Smooth muscle cell (in vitro differentiated cells): ENCODE results near the gene PRICKLE2. TPM values are rescaled to one million over a fixed set of nuclear protein-coding genes. Genes with fewer than 3 reads are reported as not detected.

Experiments used
- DNase-seq: peaks from one replicate; lab custom pipeline; 2025; ENCODE audit not compliant: unreplicated experiment; lab: John Stamatoyannopoulos, UW
- H2AFZ ChIP-seq: fragments of 200-600 bp; sonication (generic); 2 replicates; pipeline ENCODE4 v1.6.0; 2016; ENCODE audit warnings: antibody characterized with exemption, low read depth, mild to moderate bottlenecking
- H3F3A ChIP-seq: fragments of 200-600 bp; sonication (generic); 2 replicates; pipeline ENCODE4 v1.6.0; 2017; ENCODE audit warnings: antibody characterized with exemption, low read depth
- H3K27ac ChIP-seq: fragments of 200-600 bp; sonication (generic); 2 replicates; pipeline ENCODE4 v1.5.1; 2016; ENCODE audit warnings: low read depth, mild to moderate bottlenecking
- H3K27me3 ChIP-seq: fragments of 200-600 bp; sonication (generic); 2 replicates; pipeline ENCODE4 v1.6.1; 2016; ENCODE audit warnings: low read depth, mild to moderate bottlenecking
- H3K36me3 ChIP-seq: fragments of 200-600 bp; sonication (generic); 2 replicates; pipeline ENCODE4 v1.5.1; 2016; ENCODE audit warnings: low read depth
- H3K4me1 ChIP-seq: fragments of 200-600 bp; sonication (generic); 2 replicates; pipeline ENCODE4 v1.5.1; 2016; ENCODE audit warnings: low read depth
- H3K4me2 ChIP-seq: fragments of 200-600 bp; sonication (generic); 2 replicates; pipeline ENCODE4 v1.6.0; 2016; ENCODE audit warnings: mild to moderate bottlenecking
- H3K4me3 ChIP-seq: fragments of 200-600 bp; sonication (generic); 2 replicates; pipeline ENCODE4 v1.5.1; 2016; ENCODE audit warnings: mild to moderate bottlenecking
- H3K79me2 ChIP-seq: fragments of 200-600 bp; sonication (generic); 2 replicates; pipeline ENCODE4 v1.6.0; 2016; ENCODE audit warnings: low read depth, mild to moderate bottlenecking
- H3K9ac ChIP-seq: fragments of 200-600 bp; sonication (generic); 2 replicates; pipeline ENCODE4 v1.6.0; 2016; ENCODE audit warnings: low read depth
- H3K9me3 ChIP-seq: fragments of 200-600 bp; sonication (generic); replicated peaks from 2 replicates; pipeline ENCODE4 v1.5.1; 2016; ENCODE audit warnings: low read depth
- H4K20me1 ChIP-seq: fragments of 200-600 bp; sonication (generic); 2 replicates; pipeline ENCODE4 v1.6.0; 2016; ENCODE audit warnings: low read depth
- CTCF ChIP-seq: fragments of 200-600 bp; sonication (generic); IDR thresholded peaks from 2 replicates; pipeline ENCODE4 v1.5.1; 2017; ENCODE audit warnings: borderline replicate concordance, mild to moderate bottlenecking, antibody characterized with exemption; ENCODE audit not compliant: insufficient read depth, poor library complexity, severe bottlenecking
- WGBS: methylation state at CpG from one replicate; pipeline ENCODE4 v1.1.7; 2016; ENCODE audit warnings: low lambda C conversion rate; 5-methylcytosine and 5-hydroxymethylcytosine counted together
- polyA plus RNA-seq: library from polyadenylated mRNA; unstranded; fragments of >200 nt; fragmentation: Nextera tagmentation; extraction: Ambion mirVana; gene quantifications from 2 replicates; pipeline ENCODE4 v1.2.1, GENCODE V29; 2016
- small RNA-seq: library from RNA; depleted of rRNA; stranded (forward); fragments of <200 nt; gene quantifications from one replicate; pipeline ENCODE3, GENCODE V24; 2014
- total RNA-seq: library from RNA; depleted of rRNA; stranded (reverse); fragments of >200 nt; gene quantifications from 2 replicates; pipeline ENCODE4 v1.2.3, GENCODE V29; 2014

The PRICKLE2 gene
- total and polyA plus RNA-seq, 2 experiments from 2014 or later, result 7.8 to 49.9 TPM

GRCh38 chr3:64046996-64047594 is 178.2 kb downstream of the PRICKLE2 start:
- Histone ChIP-seq H3K4me2 (peak overlapping the region; percentile 65), H3F3A (no peaks in the 10 kb centered on the region), H3K79me2 (no peaks in the 10 kb centered on the region), H4K20me1 (no peaks in the 10 kb centered on the region), H3K36me3 (no peaks in the 10 kb centered on the region), H2AFZ (no peak overlapping the region), H3K9me3 (no peaks in the 10 kb centered on the region), H3K27ac (peak overlapping the region; percentile 82), H3K9ac (peak overlapping the region; percentile 32), H3K4me3 (no peak overlapping the region), H3K27me3 (no peaks in the 10 kb centered on the region), H3K4me1 (peaks cover 30% of the 10 kb centered on the region)
- TF ChIP-seq CTCF, result no peak
- no peak for DNase-seq
- 60% methylated on average over 6 of the region's 6 CpGs for WGBS

GRCh38 chr3:64046592-64046991 is 178.7 kb downstream of the PRICKLE2 start:
- TF ChIP-seq CTCF, result no peak
- Histone ChIP-seq H2AFZ (no peak overlapping the region), H3K4me1 (peaks cover 30% of the 10 kb centered on the region), H3F3A (no peaks in the 10 kb centered on the region), H3K27me3 (no peaks in the 10 kb centered on the region), H3K27ac (no peak overlapping the region), H3K9me3 (no peaks in the 10 kb centered on the region), H3K36me3 (no peaks in the 10 kb centered on the region), H3K4me3 (no peak overlapping the region), H4K20me1 (no peaks in the 10 kb centered on the region), H3K4me2 (no peak overlapping the region), H3K9ac (no peak overlapping the region), H3K79me2 (no peaks in the 10 kb centered on the region)
- no peak for DNase-seq
- WGBS, result 88% methylated on average over 3 of the region's 3 CpGs

- Histone ChIP-seq H2AFZ (no peak overlapping the region), H3K79me2 (no peaks in the 10 kb centered on the region), H3K36me3 (no peaks in the 10 kb centered on the region), H3K9ac (no peak overlapping the region), H4K20me1 (no peaks in the 10 kb centered on the region), H3F3A (peaks cover 9% of the 10 kb centered on the region), H3K27me3 (no peaks in the 10 kb centered on the region), H3K4me2 (no peak overlapping the region), H3K4me3 (no peak overlapping the region), H3K27ac (no peak overlapping the region), H3K4me1 (peaks cover 9% of the 10 kb centered on the region), H3K9me3 (no peaks in the 10 kb centered on the region)
- no peak for DNase-seq
- TF ChIP-seq CTCF, result no peak
- WGBS, result 3% methylated on average over 1 of the region's 1 CpG
Observed at GRCh38 chr3:64042952-64043351, 182.3 kb downstream of the PRICKLE2 start.

Small RNAs within 50 kb of the gene (small RNA-seq; reads per million reads assigned to genes)
- not detected for gene RF00012

Other genes starting within 250 kb of the PRICKLE2 start
- 109 and 113 TPM in 2 replicates for gene PSMD6, start 202.0 kb downstream of the PRICKLE2 start, total RNA-seq
- 116 and 119 TPM in 2 replicates for gene PSMD6, start 202.0 kb downstream of the PRICKLE2 start, polyA plus RNA-seq